ENCODE data around the gene TUBA4B.

DNA sequence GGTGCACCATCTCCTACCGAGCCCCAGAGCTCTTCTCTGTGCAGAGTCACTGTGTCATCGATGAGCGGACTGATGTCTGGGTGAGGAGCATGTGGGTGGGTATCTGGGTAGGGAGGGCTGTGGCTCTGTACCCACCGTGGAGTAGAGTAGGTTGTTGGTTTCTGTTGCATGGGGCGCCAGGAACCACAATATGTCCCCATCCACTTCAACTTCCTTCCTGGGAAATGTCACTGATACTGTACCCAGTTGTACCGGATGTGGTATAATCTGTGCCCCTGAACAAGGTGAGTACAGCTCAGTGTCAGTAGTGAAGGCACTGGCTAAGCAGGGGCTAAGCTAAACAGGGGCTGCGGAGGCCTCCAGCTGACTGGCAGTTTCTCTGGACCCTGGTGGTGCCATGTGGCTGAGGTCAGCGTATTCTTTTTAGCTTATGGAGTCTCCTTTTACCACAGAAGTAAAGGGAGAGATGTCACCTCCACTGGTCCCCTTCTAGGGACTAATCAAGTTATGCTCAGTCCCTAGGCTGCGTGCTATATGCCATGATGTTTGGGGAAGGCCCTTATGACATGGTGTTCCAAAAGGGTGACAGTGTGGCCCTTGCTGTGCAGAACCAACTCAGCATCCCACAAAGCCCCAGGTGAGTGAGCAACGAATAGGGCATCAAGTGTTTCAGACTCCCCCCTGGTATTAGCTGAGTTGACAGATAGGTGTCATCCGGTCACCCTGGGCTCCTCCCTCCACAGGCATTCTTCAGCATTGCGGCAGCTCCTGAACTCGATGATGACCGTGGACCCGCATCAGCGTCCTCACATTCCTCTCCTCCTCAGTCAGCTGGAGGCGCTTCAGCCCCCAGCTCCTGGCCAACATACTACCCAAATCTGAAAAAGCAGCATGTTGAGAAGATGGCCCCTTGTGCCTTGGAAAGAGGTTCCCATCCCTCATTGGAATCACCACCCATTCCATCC, 5.1 kb upstream of the TUBA4B start:
- TF ChIP-seq CTCF (IDR thresholded peaks at IDR 0.05) (no peak), POLR2A (IDR thresholded peaks at IDR 0.05) (peak; percentile 18)
